ENCODE results near the gene LITAF.
A peak's percentile ranks its signal among the peaks of the same experiment; 100 is the strongest.

LITAF gene

GRCh38 chr16:11629071-11630030 is 42.6 kb upstream of the LITAF start:
- H3K36me3 ChIP-seq (ENCODE audit: insufficient read depth, low read length) = no peaks in the 10 kb centered on the region
- no peak overlapping the region for H3K27ac ChIP-seq (ENCODE audit: low read depth, low read length)
- H3K4me1 ChIP-seq (ENCODE audit: control insufficient read depth, insufficient read depth, low read length, unreplicated experiment) = peaks cover 33% of the 10 kb centered on the region
- H3K27me3 ChIP-seq (ENCODE audit: insufficient read depth, low read length) = no peaks in the 10 kb centered on the region
- H3K4me3 ChIP-seq (ENCODE audit: low read depth, low read length) = no peak overlapping the region
- no peak overlapping the region for H2AFZ ChIP-seq (ENCODE audit: low read length, unreplicated experiment)
- no peaks in the 10 kb centered on the region for H3K79me2 ChIP-seq (ENCODE audit: control insufficient read depth, insufficient read depth, low read length, unreplicated experiment)

DNA sequence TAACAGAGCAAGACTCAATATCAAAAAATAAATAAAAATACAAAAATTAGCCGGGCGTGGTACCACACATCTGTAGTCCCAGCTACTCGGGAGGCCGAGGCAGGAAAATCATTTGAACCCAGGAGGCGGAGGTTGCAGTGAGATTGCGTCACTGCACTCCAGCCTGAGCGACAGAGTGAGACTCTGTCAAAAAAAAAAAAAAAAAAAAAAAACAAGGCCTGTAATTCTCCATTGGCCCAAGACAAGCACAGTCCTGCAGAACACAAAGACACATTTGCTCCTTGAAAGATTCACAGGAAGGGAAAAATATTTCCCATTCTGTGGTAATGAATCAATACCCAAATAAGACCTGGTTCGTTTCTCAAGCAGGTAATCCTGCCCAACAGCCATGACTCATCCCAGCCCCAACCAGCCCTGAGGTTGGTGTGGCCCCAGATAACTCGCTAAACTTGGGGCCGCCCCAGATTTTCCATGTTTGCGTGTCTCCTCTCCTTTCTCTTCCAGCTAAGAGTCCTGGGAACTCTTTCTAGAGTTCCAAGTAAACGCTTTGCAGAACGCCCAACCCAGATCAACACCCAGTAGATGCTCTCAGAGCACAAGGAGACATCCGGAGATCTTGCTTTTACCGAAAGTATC is 41.2 kb upstream of the LITAF start:
- H2AFZ ChIP-seq (ENCODE audit: low read length, unreplicated experiment) = peak overlapping the region; percentile 97
- H3K4me3 ChIP-seq (ENCODE audit: low read depth, low read length) = no peak overlapping the region
- peaks cover 21% of the 10 kb centered on the region for H3K4me1 ChIP-seq (ENCODE audit: control insufficient read depth, insufficient read depth, low read length, unreplicated experiment)
- no peaks in the 10 kb centered on the region for H3K79me2 ChIP-seq (ENCODE audit: control insufficient read depth, insufficient read depth, low read length, unreplicated experiment)
- no peaks in the 10 kb centered on the region for H3K36me3 ChIP-seq (ENCODE audit: insufficient read depth, low read length)
- H3K27me3 ChIP-seq (ENCODE audit: insufficient read depth, low read length) = no peaks in the 10 kb centered on the region
- H3K27ac ChIP-seq (ENCODE audit: low read depth, low read length) = peak overlapping the region; percentile 69

GRCh38 chr16:11627292-11627663 is 40.6 kb upstream of the LITAF start:
- H3K4me1 ChIP-seq (ENCODE audit: control insufficient read depth, insufficient read depth, low read length, unreplicated experiment) = peaks cover 18% of the 10 kb centered on the region
- no peak overlapping the region for H2AFZ ChIP-seq (ENCODE audit: low read length, unreplicated experiment)

GRCh38 chr16:11626657-11627291 is 40.1 kb upstream of the LITAF start:
- Histone ChIP-seq H2AFZ (ENCODE audit: low read length, unreplicated experiment) (no peak overlapping the region), H3K4me3 (ENCODE audit: low read depth, low read length) (no peak overlapping the region), H3K79me2 (ENCODE audit: control insufficient read depth, insufficient read depth, low read length, unreplicated experiment) (no peaks in the 10 kb centered on the region), H3K4me1 (ENCODE audit: control insufficient read depth, insufficient read depth, low read length, unreplicated experiment) (peaks cover 17% of the 10 kb centered on the region), H3K36me3 (ENCODE audit: insufficient read depth, low read length) (no peaks in the 10 kb centered on the region), H3K27ac (ENCODE audit: low read depth, low read length) (peak overlapping the region; percentile 69), H3K27me3 (ENCODE audit: insufficient read depth, low read length) (no peaks in the 10 kb centered on the region)

More at GRCh38 chr16:11627292-11627663, 40.6 kb upstream of the LITAF start:
- Histone ChIP-seq H3K27ac (ENCODE audit: low read depth, low read length) (peak overlapping the region; percentile 69), H3K79me2 (ENCODE audit: control insufficient read depth, insufficient read depth, low read length, unreplicated experiment) (no peaks in the 10 kb centered on the region), H3K36me3 (ENCODE audit: insufficient read depth, low read length) (no peaks in the 10 kb centered on the region), H3K4me3 (ENCODE audit: low read depth, low read length) (no peak overlapping the region), H3K27me3 (ENCODE audit: insufficient read depth, low read length) (no peaks in the 10 kb centered on the region)

GRCh38 chr16:11625769-11626168 is 39.0 kb upstream of the LITAF start:
- Histone ChIP-seq H2AFZ (ENCODE audit: low read length, unreplicated experiment) (no peak overlapping the region), H3K79me2 (ENCODE audit: control insufficient read depth, insufficient read depth, low read length, unreplicated experiment) (no peaks in the 10 kb centered on the region), H3K4me1 (ENCODE audit: control insufficient read depth, insufficient read depth, low read length, unreplicated experiment) (peaks cover 17% of the 10 kb centered on the region), H3K27ac (ENCODE audit: low read depth, low read length) (no peak overlapping the region), H3K36me3 (ENCODE audit: insufficient read depth, low read length) (no peaks in the 10 kb centered on the region), H3K27me3 (ENCODE audit: insufficient read depth, low read length) (no peaks in the 10 kb centered on the region), H3K4me3 (ENCODE audit: low read depth, low read length) (no peak overlapping the region)

DNA sequence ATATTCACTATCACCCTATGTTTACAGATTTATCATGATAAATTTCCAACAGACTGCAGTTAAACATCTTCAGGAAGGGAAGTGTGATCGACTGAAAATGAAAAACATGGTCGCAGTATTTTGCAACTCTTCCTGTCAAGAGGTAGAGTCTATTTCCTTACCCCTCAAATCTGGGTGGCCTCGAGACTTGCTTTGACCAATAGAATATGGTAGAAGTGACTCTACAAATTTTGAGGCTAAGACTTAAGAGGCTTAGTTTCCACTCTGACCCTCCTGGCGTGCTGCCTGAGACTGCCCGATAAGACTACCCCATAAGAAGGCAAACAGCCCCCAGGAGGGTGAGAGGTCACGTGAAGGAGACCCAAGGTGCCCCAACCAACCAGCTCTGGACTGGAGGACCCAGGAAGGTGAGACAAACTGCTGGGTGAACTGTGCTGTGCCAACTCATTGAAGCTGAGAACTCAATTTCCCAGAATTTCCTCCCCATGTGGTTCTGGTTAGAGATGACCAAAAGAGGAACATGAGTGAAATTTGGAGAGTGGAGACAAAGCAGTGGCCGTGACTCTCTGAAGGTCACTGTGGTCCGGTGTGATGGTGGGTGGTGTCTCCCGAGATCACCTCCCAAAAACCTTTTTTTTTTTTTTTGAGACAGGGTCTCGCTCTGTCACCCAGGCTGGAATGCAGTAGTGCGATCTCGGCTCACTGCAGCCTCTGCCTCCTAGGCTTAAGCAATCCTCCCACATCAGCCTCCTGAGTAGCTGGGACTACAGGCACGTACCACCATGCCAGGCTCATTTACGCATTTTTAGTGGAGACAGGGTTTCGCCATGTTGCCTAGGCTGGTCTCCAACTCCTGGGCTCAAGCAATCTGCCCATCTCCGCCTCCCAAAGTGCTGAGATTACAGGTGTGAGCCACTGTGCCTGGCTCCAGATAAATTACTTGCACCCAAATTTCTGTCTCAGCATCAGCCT is 38.2 kb upstream of the LITAF start:
- no peak overlapping the region for H2AFZ ChIP-seq (ENCODE audit: low read length, unreplicated experiment)
- H3K27ac ChIP-seq (ENCODE audit: low read depth, low read length) = no peak overlapping the region

DNA sequence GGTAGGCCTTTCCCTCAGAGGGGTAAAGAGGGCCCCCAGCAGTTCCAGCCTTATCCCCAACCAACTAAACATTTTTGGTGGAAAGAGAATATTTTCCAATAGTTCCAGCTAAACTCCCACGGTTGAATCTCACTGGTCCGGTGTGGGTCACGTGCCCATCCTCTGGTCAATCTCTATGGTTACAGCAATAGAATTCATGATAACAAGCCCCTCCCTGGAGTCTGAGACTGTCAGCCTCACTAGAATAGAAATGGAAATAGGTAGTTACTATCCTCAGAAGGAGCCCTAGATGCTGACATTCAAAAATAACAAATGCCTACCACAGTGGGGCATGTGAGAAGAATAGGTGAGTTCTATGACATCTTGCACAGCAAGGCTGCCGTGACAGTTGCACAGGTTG is 37.5 kb upstream of the LITAF start:
- H2AFZ ChIP-seq (ENCODE audit: low read length, unreplicated experiment) = no peak overlapping the region
- no peak overlapping the region for H3K27ac ChIP-seq (ENCODE audit: low read depth, low read length)
- H3K4me1 ChIP-seq (ENCODE audit: control insufficient read depth, insufficient read depth, low read length, unreplicated experiment) = peaks cover 17% of the 10 kb centered on the region
- no peaks in the 10 kb centered on the region for H3K27me3 ChIP-seq (ENCODE audit: insufficient read depth, low read length)
- no peak overlapping the region for H3K4me3 ChIP-seq (ENCODE audit: low read depth, low read length)
- H3K36me3 ChIP-seq (ENCODE audit: insufficient read depth, low read length) = no peaks in the 10 kb centered on the region
- H3K79me2 ChIP-seq (ENCODE audit: control insufficient read depth, insufficient read depth, low read length, unreplicated experiment) = no peaks in the 10 kb centered on the region

More for the DNA sequence above, 38.2 kb upstream of the LITAF start:
- Histone ChIP-seq H3K79me2 (ENCODE audit: control insufficient read depth, insufficient read depth, low read length, unreplicated experiment) (no peaks in the 10 kb centered on the region), H3K4me1 (ENCODE audit: control insufficient read depth, insufficient read depth, low read length, unreplicated experiment) (peaks cover 17% of the 10 kb centered on the region), H3K36me3 (ENCODE audit: insufficient read depth, low read length) (no peaks in the 10 kb centered on the region), H3K27me3 (ENCODE audit: insufficient read depth, low read length) (no peaks in the 10 kb centered on the region), H3K4me3 (ENCODE audit: low read depth, low read length) (no peak overlapping the region)

GRCh38 chr16:11621920-11622651 is 35.4 kb upstream of the LITAF start:
- Histone ChIP-seq H3K36me3 (ENCODE audit: insufficient read depth, low read length) (no peaks in the 10 kb centered on the region), H3K79me2 (ENCODE audit: control insufficient read depth, insufficient read depth, low read length, unreplicated experiment) (no peaks in the 10 kb centered on the region), H3K4me3 (ENCODE audit: low read depth, low read length) (peak overlapping the region; percentile 66), H3K4me1 (ENCODE audit: control insufficient read depth, insufficient read depth, low read length, unreplicated experiment) (peaks cover 6% of the 10 kb centered on the region), H3K27me3 (ENCODE audit: insufficient read depth, low read length) (no peaks in the 10 kb centered on the region), H2AFZ (ENCODE audit: low read length, unreplicated experiment) (peak overlapping the region; percentile 76), H3K27ac (ENCODE audit: low read depth, low read length) (no peak overlapping the region)

DNA sequence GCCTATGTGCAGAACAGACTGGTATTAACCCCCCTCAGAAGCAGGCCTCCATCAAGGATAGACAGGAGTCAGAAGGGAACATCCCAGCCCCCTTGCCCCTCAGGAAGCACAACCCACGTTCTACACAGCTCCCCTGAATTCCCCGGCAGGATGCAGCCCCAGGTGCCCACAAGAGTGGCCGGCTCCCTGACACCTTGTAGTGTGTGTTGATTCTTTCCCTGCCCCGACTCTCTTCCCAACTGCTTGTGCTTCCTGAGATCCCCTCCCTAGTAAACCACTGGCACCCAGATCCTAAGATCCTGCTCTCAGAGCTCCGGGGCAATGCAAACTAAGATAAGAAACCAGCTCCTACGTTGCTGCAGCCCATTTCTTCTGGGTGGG is 34.8 kb upstream of the LITAF start:
- Histone ChIP-seq H3K79me2 (ENCODE audit: control insufficient read depth, insufficient read depth, low read length, unreplicated experiment) (no peaks in the 10 kb centered on the region), H3K27ac (ENCODE audit: low read depth, low read length) (no peak overlapping the region), H3K27me3 (ENCODE audit: insufficient read depth, low read length) (no peaks in the 10 kb centered on the region), H3K36me3 (ENCODE audit: insufficient read depth, low read length) (no peaks in the 10 kb centered on the region), H3K4me1 (ENCODE audit: control insufficient read depth, insufficient read depth, low read length, unreplicated experiment) (peaks cover 6% of the 10 kb centered on the region), H2AFZ (ENCODE audit: low read length, unreplicated experiment) (peak overlapping the region; percentile 76), H3K4me3 (ENCODE audit: low read depth, low read length) (peak overlapping the region; percentile 66)

All from ACC112 (cell line).